Glutamatergic neuron (in vitro differentiated cells): Measurements from ENCODE around the gene CLDN25. TPM values are rescaled to one million over a fixed set of nuclear protein-coding genes. Genes with fewer than 3 reads are reported as not detected.

Experiments
- DNase-seq: peaks from one replicate; pipeline ENCODE4 v3.0.0; 2022
- H3K27ac Mint-ChIP-seq: one replicate; pipeline ENCODE4 v1.8.0; 2020; ENCODE audit warnings: mild to moderate bottlenecking, mixed read lengths, inconsistent platforms; ENCODE audit not compliant: unreplicated experiment
- H3K27me3 Mint-ChIP-seq: one replicate; pipeline ENCODE4 v1.8.0; 2020; ENCODE audit warnings: mild to moderate bottlenecking, moderate library complexity, mixed read lengths, inconsistent platforms; ENCODE audit not compliant: unreplicated experiment
- H3K36me3 Mint-ChIP-seq: one replicate; pipeline ENCODE4 v1.8.0; 2020; ENCODE audit warnings: mild to moderate bottlenecking, mixed read lengths, inconsistent platforms; ENCODE audit not compliant: unreplicated experiment
- H3K4me1 Mint-ChIP-seq: one replicate; pipeline ENCODE4 v1.8.0; 2020; ENCODE audit warnings: mild to moderate bottlenecking, low read depth, mixed read lengths, inconsistent platforms; ENCODE audit not compliant: unreplicated experiment
- H3K4me3 Mint-ChIP-seq: one replicate; pipeline ENCODE4 v1.8.0; 2020; ENCODE audit warnings: mild to moderate bottlenecking, mixed read lengths, inconsistent platforms; ENCODE audit not compliant: unreplicated experiment
- H3K9me3 Mint-ChIP-seq: one replicate; pipeline ENCODE4 v1.8.0; 2020; ENCODE audit warnings: mild to moderate bottlenecking, moderate library complexity, mixed read lengths, inconsistent platforms; ENCODE audit not compliant: unreplicated experiment
- long read RNA-seq: library from polyadenylated mRNA; unstranded; transcript quantifications from one replicate; pipeline ENCODE4 v2.0.0, GENCODE V29; 2020; ENCODE audit not compliant: unreplicated experiment
- total RNA-seq: library from RNA; stranded (reverse); fragmentation: NEBNext Ultra II Directional; extraction: Animal tissue kit (Norgen Biotek cat#: 25700); gene quantifications from one replicate; pipeline ENCODE4 v1.2.1, GENCODE V29; 2021; ENCODE audit not compliant: unreplicated experiment
- TF ChIP-seq, protein P1 (sequence below): fragments of 200-600 bp; sonication (generic); IDR thresholded peaks from one replicate; pipeline ENCODE4 v1.5.0; 2021; ENCODE audit not compliant: partially characterized antibody, unreplicated experiment

CLDN25 gene
- not detected for total RNA-seq
- long read RNA-seq: 0 reads

DNA sequence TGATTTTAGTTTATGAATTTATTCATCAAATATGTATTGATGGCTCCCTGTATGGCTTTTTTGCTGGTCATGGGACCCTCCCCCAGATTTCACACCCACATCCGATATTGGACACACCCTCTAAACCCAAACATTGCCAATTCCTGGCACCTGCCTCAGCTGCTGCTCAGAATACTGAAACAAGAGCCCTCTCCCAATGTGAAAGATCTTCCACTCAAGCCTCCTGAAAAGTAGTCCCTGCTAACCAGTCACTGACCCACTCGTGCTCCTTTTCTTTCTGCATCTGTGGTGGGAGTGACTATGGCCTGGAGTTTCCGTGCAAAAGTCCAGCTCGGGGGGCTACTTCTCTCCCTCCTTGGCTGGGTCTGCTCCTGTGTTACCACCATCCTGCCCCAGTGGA is at the start of gene CLDN25:
TSS of gene CLDN25 (plus strand) at position 301 of the 400 bp plus-strand sequence. CDS start at position 301, 0 bp downstream.
- no peak within 1 kb of the TSS for H3K4me3 Mint-ChIP-seq
- peaks cover 6% of the 10 kb centered on the region for H3K4me1 Mint-ChIP-seq
- no peaks in the 10 kb centered on the region for H3K9me3 Mint-ChIP-seq
- H3K36me3 Mint-ChIP-seq: no peaks in the 10 kb centered on the region
- peaks cover 1% of the 10 kb centered on the region for H3K27me3 Mint-ChIP-seq
- no peak within 1 kb of the TSS for H3K27ac Mint-ChIP-seq
- TF ChIP-seq, protein P1, sequence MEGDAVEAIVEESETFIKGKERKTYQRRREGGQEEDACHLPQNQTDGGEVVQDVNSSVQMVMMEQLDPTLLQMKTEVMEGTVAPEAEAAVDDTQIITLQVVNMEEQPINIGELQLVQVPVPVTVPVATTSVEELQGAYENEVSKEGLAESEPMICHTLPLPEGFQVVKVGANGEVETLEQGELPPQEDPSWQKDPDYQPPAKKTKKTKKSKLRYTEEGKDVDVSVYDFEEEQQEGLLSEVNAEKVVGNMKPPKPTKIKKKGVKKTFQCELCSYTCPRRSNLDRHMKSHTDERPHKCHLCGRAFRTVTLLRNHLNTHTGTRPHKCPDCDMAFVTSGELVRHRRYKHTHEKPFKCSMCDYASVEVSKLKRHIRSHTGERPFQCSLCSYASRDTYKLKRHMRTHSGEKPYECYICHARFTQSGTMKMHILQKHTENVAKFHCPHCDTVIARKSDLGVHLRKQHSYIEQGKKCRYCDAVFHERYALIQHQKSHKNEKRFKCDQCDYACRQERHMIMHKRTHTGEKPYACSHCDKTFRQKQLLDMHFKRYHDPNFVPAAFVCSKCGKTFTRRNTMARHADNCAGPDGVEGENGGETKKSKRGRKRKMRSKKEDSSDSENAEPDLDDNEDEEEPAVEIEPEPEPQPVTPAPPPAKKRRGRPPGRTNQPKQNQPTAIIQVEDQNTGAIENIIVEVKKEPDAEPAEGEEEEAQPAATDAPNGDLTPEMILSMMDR: no peak
- DNase-seq: no peak

DNA sequence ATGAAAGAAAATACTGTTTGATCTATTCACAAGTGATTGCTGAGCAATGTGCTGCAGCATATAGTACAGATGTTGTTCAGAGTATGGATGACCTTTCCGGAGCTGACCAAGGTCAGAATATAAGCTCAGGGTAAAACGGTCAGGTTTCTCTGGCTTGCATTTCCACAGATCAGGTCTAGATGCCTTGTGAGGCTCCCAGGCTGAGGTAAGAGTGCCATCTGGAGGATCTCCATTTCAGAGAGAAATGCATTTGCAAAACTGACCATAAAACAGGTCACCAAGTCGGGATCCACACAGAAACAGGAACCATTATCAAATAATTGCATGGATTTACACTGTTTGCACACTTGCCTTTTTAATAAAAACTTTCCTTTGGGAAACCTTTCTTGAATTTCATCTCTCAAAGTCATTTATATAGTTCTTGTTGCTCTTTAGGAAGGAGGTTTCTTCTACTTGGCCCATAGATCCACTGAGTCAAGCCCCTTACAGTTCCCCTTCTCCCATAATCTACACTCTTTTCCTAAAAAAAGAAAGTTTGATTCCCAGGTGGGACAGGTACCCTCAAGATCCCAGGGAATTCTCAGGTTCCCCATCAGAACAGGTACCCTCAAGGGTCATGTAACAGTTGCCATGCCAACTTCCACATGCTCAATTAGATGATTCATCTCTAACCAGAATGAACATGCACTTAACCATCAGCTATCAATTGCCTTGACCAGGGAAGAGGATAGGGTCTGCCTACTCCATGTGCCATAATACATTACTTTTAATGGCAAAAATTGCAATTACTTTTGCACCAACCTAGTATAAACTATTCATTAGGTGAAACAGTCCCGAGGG is 48.5 kb upstream of the CLDN25 start:
- Mint-ChIP-seq H3K36me3 (no peaks in the 10 kb centered on the region), H3K27ac (no peak overlapping the region), H3K4me1 (peaks cover 7% of the 10 kb centered on the region), H3K4me3 (no peak overlapping the region), H3K27me3 (no peaks in the 10 kb centered on the region), H3K9me3 (no peaks in the 10 kb centered on the region)
- DNase-seq: peak; percentile 50
- TF ChIP-seq, protein P1: no peak

DNA sequence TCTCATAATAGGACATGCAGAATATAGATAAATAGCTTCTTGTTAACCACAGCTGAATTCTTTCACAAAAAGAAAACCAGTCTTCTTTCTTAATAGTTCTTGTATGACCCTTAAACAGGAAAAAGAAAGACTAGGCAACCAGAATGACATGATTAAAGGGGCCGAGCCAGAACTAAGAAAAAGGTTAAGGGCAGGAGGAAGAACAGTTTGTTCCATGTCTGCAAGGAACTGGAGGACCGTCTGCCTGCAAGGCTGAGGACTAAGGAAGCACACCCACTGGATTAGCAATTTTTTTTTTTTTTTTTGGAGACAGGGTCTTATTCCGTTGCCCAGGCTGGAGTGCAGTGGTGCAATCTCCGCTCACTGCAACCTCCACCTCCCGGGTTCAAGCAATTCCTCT is 47.5 kb upstream of the CLDN25 start:
- H3K27me3 Mint-ChIP-seq: no peaks in the 10 kb centered on the region
- TF ChIP-seq, protein P1: no peak
- H3K9me3 Mint-ChIP-seq: no peaks in the 10 kb centered on the region
- no peak overlapping the region for H3K27ac Mint-ChIP-seq
- no peaks in the 10 kb centered on the region for H3K36me3 Mint-ChIP-seq
- no peak overlapping the region for H3K4me3 Mint-ChIP-seq
- DNase-seq: no peak
- peaks cover 7% of the 10 kb centered on the region for H3K4me1 Mint-ChIP-seq

DNA sequence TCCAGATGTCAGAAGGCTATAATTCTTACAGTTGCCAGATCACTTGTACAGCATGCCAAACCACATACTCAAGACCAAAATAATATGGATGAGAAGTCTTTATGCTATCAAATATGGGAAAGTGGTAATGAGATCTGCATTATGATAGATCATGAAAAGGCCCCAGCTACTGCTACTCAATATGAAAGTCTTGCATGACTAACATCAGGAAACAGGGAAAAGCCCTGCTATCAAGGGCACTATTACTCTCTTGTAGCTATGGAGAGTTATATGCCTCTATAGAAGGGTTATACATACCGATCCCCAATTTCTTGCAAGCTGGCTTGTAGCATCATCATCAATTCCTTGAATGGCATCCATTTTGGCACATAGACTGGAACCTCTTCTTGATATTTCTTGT is 43.3 kb upstream of the CLDN25 start:
- no peaks in the 10 kb centered on the region for H3K4me1 Mint-ChIP-seq
- no peaks in the 10 kb centered on the region for H3K27me3 Mint-ChIP-seq
- H3K4me3 Mint-ChIP-seq: no peak overlapping the region
- TF ChIP-seq, protein P1: no peak
- H3K36me3 Mint-ChIP-seq: no peaks in the 10 kb centered on the region
- H3K27ac Mint-ChIP-seq: no peak overlapping the region
- H3K9me3 Mint-ChIP-seq: no peaks in the 10 kb centered on the region
- DNase-seq: no peak

DNA sequence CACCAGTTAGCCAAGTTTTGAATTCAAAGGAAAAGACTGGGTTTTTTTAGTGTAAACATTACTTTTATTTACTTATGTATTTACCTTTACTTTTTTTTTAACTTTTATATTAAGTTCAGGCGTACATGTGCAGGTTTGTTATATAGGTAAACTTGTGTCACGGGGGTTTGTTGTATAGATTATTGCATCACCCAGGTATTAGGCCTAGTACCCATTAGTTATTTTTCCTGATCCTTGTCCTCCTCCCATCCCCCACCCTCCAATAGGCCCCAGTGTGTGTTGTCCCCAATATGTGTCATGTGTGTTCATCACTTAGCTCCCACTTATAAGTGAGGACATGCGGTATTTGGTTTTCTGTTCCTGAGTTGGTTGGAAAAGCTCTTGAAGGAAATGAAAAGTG is 26.7 kb upstream of the CLDN25 start:
- no peak overlapping the region for H3K4me3 Mint-ChIP-seq
- H3K27ac Mint-ChIP-seq: no peak overlapping the region
- peaks cover 8% of the 10 kb centered on the region for H3K36me3 Mint-ChIP-seq
- no peaks in the 10 kb centered on the region for H3K9me3 Mint-ChIP-seq
- H3K4me1 Mint-ChIP-seq: no peaks in the 10 kb centered on the region
- no peak for DNase-seq
- no peaks in the 10 kb centered on the region for H3K27me3 Mint-ChIP-seq
- TF ChIP-seq, protein P1: no peak
